GM21526 (cell line): Measurements from ENCODE around the gene DDX53.

ENCODE experiments used
- ATAC-seq: cut with Tn5 transposase; IDR thresholded peaks from one replicate; pipeline ENCODE4 v1.9.1; 2021; ENCODE audit warnings: moderate library complexity; ENCODE audit not compliant: unreplicated experiment, low FRiP score

Gene DDX53

DNA sequence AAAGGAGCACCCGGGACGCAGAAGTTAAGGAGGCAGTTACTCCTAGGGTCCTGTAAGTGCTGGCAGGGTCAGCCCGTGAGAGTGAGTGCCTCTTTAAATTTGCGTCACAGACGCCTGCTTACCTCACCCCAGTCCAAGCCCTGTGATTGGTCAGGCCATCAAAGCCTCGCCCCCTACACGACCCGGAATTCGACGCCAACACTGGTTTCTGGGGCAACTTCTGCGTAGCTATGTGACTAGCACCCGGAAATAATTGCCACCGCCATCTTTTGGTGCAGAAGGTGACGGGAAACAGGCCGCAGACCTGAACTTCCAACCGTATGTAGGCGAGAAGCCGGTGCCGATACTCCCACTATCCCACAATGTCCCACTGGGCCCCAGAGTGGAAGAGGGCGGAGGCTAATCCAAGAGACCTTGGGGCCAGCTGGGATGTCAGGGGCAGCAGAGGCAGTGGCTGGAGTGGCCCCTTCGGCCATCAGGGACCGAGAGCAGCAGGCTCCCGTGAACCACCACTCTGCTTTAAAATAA is at the start of gene DDX53:
Gene DDX53, plus strand, starts transcription at position 265 of the 528 bp plus-strand sequence. Its CDS starts 98 bp downstream, at position 363.
- ATAC-seq: no peak

GRCh38 chrX:22950269-22951266 is 49.2 kb upstream of the DDX53 start:
- ATAC-seq: no peak

DNA sequence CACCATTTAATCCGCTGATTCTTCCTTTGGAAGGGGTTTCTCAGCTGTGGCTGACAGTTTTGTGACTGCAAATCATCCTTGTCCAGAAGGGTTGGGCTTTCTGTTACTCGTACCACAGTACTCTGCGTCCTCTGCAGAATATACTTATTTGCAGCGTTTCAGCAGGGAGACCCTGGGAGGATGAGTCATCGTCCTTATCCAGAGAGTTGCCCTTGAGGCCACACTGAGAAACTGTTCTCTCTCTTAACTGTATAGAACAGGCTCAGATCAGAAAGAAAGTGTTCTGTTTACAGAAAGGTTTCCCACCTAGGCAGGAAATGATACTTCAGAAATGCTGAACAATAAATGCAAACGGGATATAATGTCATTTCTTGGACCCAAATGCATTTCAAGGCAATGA is 47.8 kb upstream of the DDX53 start:
- no peak for ATAC-seq

- no peak for ATAC-seq
Observed at GRCh38 chrX:22958250-22958649, 41.5 kb upstream of the DDX53 start.

- no peak for ATAC-seq
Observed at GRCh38 chrX:22959204-22959920, 40.4 kb upstream of the DDX53 start.

DNA sequence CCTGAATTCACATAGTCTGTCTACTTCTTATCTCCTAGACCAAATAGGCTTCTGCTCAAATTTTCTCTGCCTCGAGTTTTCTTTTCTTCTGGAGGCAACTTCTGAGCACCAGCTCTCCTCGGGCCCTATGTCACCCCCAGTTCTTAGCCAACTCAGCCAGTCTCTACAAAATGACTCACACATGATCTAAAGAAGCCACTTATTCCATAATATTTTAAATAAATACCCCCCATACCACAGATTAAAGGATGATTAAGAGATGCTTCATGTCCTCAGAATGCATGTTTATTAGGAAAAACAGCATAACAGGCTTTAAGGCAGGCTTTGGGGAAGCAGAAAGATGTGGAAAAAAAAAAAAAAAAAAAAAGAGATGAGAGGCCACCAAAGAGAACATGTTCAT is 36.6 kb upstream of the DDX53 start:
- ATAC-seq: no peak

DNA sequence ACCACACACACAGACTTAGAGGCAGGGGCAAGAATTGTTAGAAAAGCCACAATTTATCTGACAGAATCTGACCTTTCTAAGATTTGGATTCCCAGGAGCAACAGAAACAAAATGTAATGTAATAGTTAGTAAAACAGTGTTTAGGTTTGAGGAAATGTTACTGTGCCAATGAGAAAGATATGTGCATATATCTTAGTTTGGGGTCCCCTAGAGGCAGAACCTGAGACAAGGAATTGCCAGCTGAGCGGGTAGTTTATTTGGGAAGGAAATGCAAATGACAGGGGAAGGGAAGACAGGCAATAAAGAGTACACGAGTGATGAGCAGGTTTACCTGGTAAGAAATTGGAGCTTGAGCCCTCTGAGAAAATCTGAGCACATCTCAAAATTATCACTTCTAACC is 31.3 kb upstream of the DDX53 start:
- ATAC-seq: no peak

DNA sequence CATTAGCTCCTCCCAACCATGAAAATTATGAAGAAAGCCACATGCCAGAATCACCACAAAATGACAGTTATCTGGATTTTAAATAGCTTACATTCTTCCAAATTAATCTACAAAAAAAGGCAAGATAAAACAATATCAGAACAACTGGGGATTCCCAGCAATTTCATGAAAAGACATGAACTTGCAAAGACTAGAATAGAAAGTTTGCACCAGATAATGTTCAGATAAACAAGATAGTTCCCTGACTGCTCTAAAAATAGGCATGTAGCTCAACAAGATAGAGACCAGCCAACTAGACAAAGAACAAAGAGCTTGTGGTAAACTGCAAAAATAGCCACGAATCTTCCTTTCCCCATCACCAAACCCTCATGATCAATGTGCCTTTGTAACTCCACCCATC is 30.3 kb upstream of the DDX53 start:
- ATAC-seq: no peak

DNA sequence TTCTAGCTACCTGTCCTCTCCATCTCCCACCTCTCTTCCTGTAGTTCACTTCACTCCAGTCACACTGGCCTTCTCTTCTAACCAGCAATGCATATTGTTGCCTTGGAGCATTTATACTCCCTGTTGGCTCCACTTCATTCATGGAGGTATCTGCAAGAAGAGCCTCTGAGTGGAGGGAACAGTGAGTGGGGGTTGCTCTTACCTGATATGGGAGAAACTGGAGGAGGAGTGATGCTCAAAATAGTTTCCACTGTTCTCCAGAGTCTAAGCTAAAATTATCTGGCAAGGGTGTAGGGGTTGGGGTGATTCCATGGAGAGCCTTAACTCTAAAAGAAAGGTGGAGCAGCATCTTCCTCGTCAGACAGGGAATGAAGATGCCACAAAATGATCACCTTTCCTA is 28.9 kb upstream of the DDX53 start:
- no peak for ATAC-seq

GRCh38 chrX:22974616-22975015 is 25.1 kb upstream of the DDX53 start:
- ATAC-seq: no peak

DNA sequence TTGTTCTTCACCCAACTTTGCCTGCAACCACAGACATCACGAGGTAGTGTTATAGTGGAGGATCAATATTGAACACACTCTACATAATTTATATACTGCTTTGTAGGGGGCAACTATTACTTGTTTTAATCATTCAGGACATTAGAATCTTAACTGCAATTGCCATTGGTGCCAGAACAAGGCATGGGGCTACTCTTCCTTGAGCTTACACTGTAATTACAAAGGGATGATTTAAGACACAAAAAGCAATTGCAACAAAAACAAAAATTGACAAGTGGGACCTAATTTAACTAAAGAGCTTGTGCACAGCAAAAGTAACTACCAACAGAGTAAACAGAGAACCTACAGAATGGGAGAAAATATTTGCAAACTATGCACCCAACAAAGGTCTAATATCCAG is 24.0 kb upstream of the DDX53 start:
- no peak for ATAC-seq

GRCh38 chrX:22985958-22986357 is 13.8 kb upstream of the DDX53 start:
- no peak for ATAC-seq

- no peak for ATAC-seq
Observed at GRCh38 chrX:22987452-22987851, 12.3 kb upstream of the DDX53 start.

- ATAC-seq: no peak
Observed at GRCh38 chrX:23003116-23003515, 3.4 kb downstream of the DDX53 start.

DNA sequence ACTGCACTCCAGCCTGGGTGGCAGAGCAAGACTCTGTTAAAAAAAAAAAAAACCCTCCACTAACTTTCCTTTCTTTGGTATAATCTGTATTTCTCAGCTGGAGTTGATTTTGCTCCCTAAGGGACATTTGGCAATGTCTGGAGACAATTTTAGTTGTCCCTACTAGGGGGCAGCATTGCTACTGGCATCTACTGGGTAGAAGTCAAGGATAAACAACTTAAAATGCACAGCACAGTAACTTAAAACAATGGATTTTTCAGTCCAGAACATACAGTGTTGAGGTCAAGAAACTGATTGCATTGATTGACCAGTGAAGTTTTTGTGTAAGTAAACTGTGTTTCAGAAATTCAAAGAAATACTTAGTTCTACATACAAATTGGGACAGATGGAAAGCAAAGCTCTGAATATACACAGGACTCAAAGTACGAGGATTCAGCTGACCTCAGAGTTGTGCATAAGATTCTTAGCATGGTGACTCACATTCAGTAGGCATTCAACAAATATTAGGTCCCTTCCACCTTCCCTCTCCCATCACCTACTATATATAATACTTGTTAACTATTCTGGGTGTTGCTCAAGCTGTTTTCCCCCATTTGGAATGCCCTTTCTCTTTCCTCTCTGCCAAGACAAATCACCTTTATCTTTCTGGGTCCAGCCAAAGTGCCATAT is 8.8 kb downstream of the DDX53 start:
- ATAC-seq: no peak

DNA sequence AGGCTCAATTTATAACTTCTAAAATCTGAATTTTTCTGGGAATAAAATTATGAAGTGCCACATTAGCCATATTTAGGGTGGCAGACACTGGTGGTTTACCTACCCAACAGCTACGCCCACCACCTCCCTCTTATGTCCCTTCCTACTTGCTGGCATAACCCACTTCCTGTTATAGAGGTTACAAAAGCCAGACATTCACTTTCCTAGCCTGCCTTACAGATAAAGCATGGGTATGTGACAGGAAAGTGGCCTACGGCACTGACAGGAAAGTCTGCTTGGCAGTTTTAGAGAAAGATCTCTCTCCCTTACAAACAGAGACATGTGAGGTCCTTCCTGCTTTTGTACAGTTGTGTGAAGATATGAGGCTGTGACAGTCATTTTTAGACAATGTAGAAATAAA is 12.4 kb downstream of the DDX53 start:
- no peak for ATAC-seq

GRCh38 chrX:23012636-23013035 is 12.9 kb downstream of the DDX53 start:
- ATAC-seq: no peak

GRCh38 chrX:23013366-23013765 is 13.6 kb downstream of the DDX53 start:
- no peak for ATAC-seq

DNA sequence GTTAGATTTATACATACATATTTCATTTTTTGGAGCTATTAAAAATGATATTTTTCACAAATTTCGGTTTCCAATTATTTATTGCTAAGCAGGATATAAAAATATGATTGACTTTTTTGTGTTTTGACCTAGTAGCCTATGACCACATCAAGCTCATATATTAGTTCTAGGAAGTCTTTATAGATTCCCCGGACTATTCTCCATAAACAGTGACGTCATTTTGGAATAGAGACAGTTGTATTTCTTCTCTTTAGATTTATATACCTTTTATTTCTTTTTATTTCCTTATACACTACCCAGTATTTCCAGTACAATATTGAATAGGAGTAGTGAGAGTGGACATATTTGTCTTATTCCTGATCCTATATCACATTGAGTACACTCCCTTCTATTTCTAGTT is 31.8 kb downstream of the DDX53 start:
- ATAC-seq: no peak

- no peak for ATAC-seq
Observed at GRCh38 chrX:23035493-23035892, 35.7 kb downstream of the DDX53 start.

DNA sequence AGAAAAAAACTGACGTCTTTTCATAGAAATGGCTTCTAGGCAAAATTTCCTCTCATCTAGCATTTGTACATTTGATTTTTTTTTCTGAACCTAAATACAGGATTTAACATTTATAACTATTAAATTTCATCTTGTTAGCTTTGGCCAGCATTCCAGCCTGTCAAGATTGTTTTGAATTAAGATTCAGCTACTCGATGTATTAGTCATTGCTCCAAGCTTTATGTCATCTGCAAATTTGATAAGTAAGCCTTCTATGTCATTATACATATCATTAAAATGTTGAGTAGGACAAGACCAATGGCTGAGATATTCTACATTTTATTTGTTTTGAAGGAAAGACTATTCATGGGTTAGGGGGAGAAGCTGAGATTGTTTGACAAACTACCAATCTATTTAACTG is 46.7 kb downstream of the DDX53 start:
- ATAC-seq: no peak
